Caco-2 (cell line): Measurements from ENCODE around the gene SNAI1. TPM values are rescaled to one million over a fixed set of nuclear protein-coding genes. Genes with fewer than 3 reads are reported as not detected.

ENCODE experiments used
- Bru-seq: library from RNA; stranded (reverse); fragments of 400-500 nt; gene quantifications from one replicate; lab custom pipeline; 2021; lab: Mats Ljungman, UMichigan
- BruChase-seq, 2 experiments: library from RNA; stranded (reverse); fragments of 400-500 nt; gene quantifications; one replicate each; lab custom pipeline; 2021; lab: Mats Ljungman, UMichigan
- BruUV-seq: library from RNA; stranded (reverse); fragments of 400-500 nt; replicated peaks from 2 replicates; lab custom pipeline; 2021; lab: Mats Ljungman, UMichigan
- CTCF ChIA-PET: fragments of 300-600 bp; sonication (Branson Sonifier 250); formaldehyde crosslinking; loops from one replicate; lab custom pipeline; 2022; ENCODE audit warnings: antibody characterized with exemption; lab: Charles Lee
- POLR2A ChIA-PET: fragments of 300-600 bp; sonication (Branson Sonifier 250); formaldehyde crosslinking; loops from one replicate; lab custom pipeline; 2022; ENCODE audit warnings: antibody characterized with exemption; lab: Charles Lee
- DNase-seq, 2 experiments: peaks; one replicate each; pipeline versions ENCODE4 v3.0.0 to v3.0.0-alpha.2; 2020 to 2022
- H3K27me3 ChIP-seq: replicated peaks from 2 replicates; pipeline ENCODE4 v1.6.0; 2011; ENCODE audit warnings: low read length; ENCODE audit not compliant: control insufficient read depth, insufficient read depth
- H3K36me3 ChIP-seq: 2 replicates; pipeline ENCODE4 v1.5.1; 2011; ENCODE audit warnings: low read length; ENCODE audit not compliant: control insufficient read depth, insufficient read depth
- H3K4me1 ChIP-seq: fragments of 250-450 bp; sonication (Bioruptor Pico); 2 replicates; pipeline ENCODE4 v1.5.1; 2020; ENCODE audit warnings: mild to moderate bottlenecking
- H3K4me3 ChIP-seq: 2 replicates; pipeline ENCODE4 v1.5.1; 2011; ENCODE audit warnings: low read depth, mild to moderate bottlenecking, control low read depth, low read length
- H3K9me3 ChIP-seq: fragments of 250-450 bp; sonication (Bioruptor Pico); 2 replicates; pipeline ENCODE4 v1.5.1; 2020; ENCODE audit warnings: mild to moderate bottlenecking, moderate library complexity
- H3K27ac Mint-ChIP-seq: one replicate; pipeline ENCODE4 v1.8.0; 2022; ENCODE audit warnings: mixed read lengths; ENCODE audit not compliant: unreplicated experiment
- H3K27me3 Mint-ChIP-seq: one replicate; pipeline ENCODE4 v1.8.0; 2022; ENCODE audit warnings: mixed read lengths; ENCODE audit not compliant: insufficient read depth, unreplicated experiment
- H3K36me3 Mint-ChIP-seq: one replicate; pipeline ENCODE4 v1.8.0; 2022; ENCODE audit warnings: mild to moderate bottlenecking, mixed read lengths; ENCODE audit not compliant: insufficient read depth, unreplicated experiment
- H3K4me1 Mint-ChIP-seq: one replicate; pipeline ENCODE4 v1.8.0; 2022; ENCODE audit warnings: low read depth, mixed read lengths; ENCODE audit not compliant: unreplicated experiment
- H3K4me3 Mint-ChIP-seq: one replicate; pipeline ENCODE4 v1.8.0; 2022; ENCODE audit warnings: mild to moderate bottlenecking, moderate library complexity, mixed read lengths; ENCODE audit not compliant: unreplicated experiment
- H3K9me3 Mint-ChIP-seq: one replicate; pipeline ENCODE4 v1.8.0; 2022; ENCODE audit warnings: mixed read lengths; ENCODE audit not compliant: unreplicated experiment
- CTCF ChIP-seq, 2 experiments: fragments of 200-600 bp in 1 of 2; IDR thresholded peaks; 1 replicate in 1 of 2; 2 replicates in 1 of 2; pipeline versions ENCODE4 v1.5.1 to v1.8.0; 2011 to 2022; ENCODE audit warnings: antibody characterized with exemption in 1 of 2, control low read depth in 1 of 2, inconsistent platforms in 1 of 2, low read depth in 1 of 2, low read length in 1 of 2, mild to moderate bottlenecking in 1 of 2, moderate library complexity in 1 of 2; ENCODE audit not compliant: insufficient read depth in 1 of 2, severe bottlenecking in 1 of 2, unreplicated experiment in 1 of 2
- intact Hi-C: fragments of 100-400 bp; cut with micrococcal nuclease; formaldehyde crosslinking; loops from one replicate; pipeline ENCODE4 v1.10.0; 2022; ENCODE audit not compliant: unreplicated experiment
- long read RNA-seq: library from polyadenylated mRNA; stranded (forward); transcript quantifications from one replicate; pipeline ENCODE4 v2.0.0, GENCODE V29; 2022
- total RNA-seq: library from RNA; stranded (reverse); gene quantifications from 2 replicates; pipeline ENCODE4 v1.2.3, GENCODE V29; 2022

SNAI1 gene
- total RNA-seq (8.9 and 10.9 TPM in 2 replicates), Bru-seq, nascent RNA (percentile 72 among the genes with signal in this experiment), BruChase-seq, experiment 1, labeled RNA remaining after a 2-hour chase (percentile 63 among the genes with signal in this experiment), BruChase-seq, experiment 2, labeled RNA remaining after a 6-hour chase (percentile 59 among the genes with signal in this experiment)
- long read RNA-seq, partial matches to known transcripts: 1 of 4 reads
- long read RNA-seq, other reads (novel, unspliced or antisense): 0 of 4 reads

DNA sequence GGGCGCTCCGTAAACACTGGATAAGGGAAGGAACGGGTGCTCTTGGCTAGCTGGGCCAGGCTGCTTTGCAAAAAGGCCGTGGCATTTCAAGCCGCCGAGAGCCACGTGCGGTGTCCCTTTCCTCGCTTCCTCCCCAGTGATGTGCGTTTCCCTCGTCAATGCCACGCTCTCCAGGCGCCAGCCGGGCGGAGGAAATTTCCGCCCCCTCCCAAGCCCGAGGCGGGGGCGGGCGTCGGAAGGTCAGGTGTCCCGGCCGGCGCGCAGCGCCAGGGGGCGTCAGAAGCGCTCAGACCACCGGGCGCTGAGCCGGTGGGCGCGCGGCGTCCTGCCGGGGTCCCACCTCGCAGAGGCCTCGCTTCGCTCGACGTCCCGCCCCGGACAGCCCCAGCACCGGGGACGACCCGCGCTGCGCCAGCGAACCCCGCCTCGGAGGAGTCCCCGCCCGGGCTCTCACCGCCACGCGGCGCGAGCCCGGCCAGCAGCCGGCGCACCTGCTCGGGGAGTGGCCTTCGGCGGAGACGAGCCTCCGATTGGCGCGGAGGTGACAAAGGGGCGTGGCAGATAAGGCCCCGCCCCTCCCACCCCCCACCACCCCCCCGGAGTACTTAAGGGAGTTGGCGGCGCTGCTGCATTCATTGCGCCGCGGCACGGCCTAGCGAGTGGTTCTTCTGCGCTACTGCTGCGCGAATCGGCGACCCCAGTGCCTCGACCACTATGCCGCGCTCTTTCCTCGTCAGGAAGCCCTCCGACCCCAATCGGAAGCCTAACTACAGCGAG lies at the start of gene SNAI1:
SNAI1 (plus strand) TSS at position 635 of the 777 bp plus-strand sequence; CDS start at position 715, 80 bp downstream.
- BruUV-seq: TSS peak; percentile 51
- H3K4me1 Mint-ChIP-seq: peaks cover 34% of the 10 kb centered on the region
- peaks cover 21% of the 10 kb centered on the region for H3K36me3 Mint-ChIP-seq
- DNase-seq: peak; percentile 96 to 97
- ChIA-PET CTCF (interaction anchor here (0.8 to 11.4 kb wide), 6 partner anchors 30 to 197 kb away, joined by 3 to 433 read pairs (median 4); no protein-coding TSS in a partner anchor), POLR2A (interaction anchor here (1.0 to 2.1 kb wide), 2 partner anchors 54 to 89 kb away, joined by 4 to 12 read pairs; no protein-coding TSS in a partner anchor)
- Histone ChIP-seq H3K4me3 (peak within 1 kb of the TSS; percentile 69), H3K4me1 (peaks cover 43% of the 10 kb centered on the region), H3K36me3 (peaks cover 1% of the 10 kb centered on the region; the same call in 1 of the 2 replicates), H3K27me3 (no peaks in the 10 kb centered on the region), H3K9me3 (no peaks in the 10 kb centered on the region)
- H3K27me3 Mint-ChIP-seq: no peaks in the 10 kb centered on the region
- H3K27ac Mint-ChIP-seq: peak within 1 kb of the TSS; percentile 73
- peak within 1 kb of the TSS; percentile 73 for H3K4me3 Mint-ChIP-seq
- H3K9me3 Mint-ChIP-seq: no peaks in the 10 kb centered on the region
- intact Hi-C loops: loop anchor here (2.0 kb wide), 1 partner anchor 56 kb away; no protein-coding TSS in a partner anchor
- TF ChIP-seq CTCF (IDR thresholded peaks at IDR 0.05; ENCODE audit: insufficient read depth in 1 of 2, low read depth in 1 of 2, low read length in 1 of 2, severe bottlenecking in 1 of 2, unreplicated experiment in 1 of 2): peak; percentile 71 to 98

DNA sequence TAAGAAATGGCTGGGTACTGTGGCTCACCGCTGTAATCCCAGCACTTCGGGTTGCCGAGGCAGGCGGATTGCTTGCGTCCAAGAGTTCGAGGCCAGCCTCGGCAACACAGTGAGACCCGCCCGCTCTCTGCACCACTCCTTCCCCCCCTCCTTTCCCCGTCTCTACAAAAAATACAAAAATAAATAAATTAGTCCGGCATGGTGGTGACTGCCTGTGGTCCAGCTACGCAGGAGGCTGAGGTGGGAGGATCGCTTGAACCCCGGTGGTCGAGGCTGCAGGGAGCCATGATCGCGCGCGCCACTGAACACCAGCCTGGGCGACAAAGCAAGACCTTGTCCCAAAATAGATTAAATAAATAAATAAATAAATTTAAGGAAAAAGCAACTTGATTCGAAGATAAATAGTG lies 47.0 kb upstream of the SNAI1 start:
- Mint-ChIP-seq H3K36me3 (peaks cover 40% of the 10 kb centered on the region), H3K4me1 (peaks cover 31% of the 10 kb centered on the region), H3K9me3 (no peaks in the 10 kb centered on the region), H3K27ac (peak overlapping the region; percentile 91), H3K27me3 (no peaks in the 10 kb centered on the region), H3K4me3 (peak overlapping the region; percentile 93)
- H3K36me3 ChIP-seq: peaks cover 4% of the 10 kb centered on the region; the same call in 1 of the 2 replicates
- BruUV-seq: no TSS peak
- no peak for DNase-seq
- no peaks in the 10 kb centered on the region for H3K9me3 ChIP-seq
- intact Hi-C loops: loop anchor here (1.0 to 2.0 kb wide), 2 partner anchors 19 to 41 kb away; no protein-coding TSS in a partner anchor
- POLR2A ChIA-PET: interaction anchor here (0.5 to 4.4 kb wide), 12 partner anchors 10 to 995 kb away, joined by 3 to 123 read pairs (median 4); partner anchors contain the start of gene SPATA2
- no peaks in the 10 kb centered on the region for H3K27me3 ChIP-seq
- CTCF ChIA-PET: interaction anchor here (0.7 to 3.7 kb wide), 8 partner anchors 10 to 325 kb away, joined by 3 to 33 read pairs (median 6); partner anchors contain the start of gene SPATA2
- peak overlapping the region; percentile 87 for H3K4me3 ChIP-seq
- no peak for TF ChIP-seq CTCF (IDR thresholded peaks at IDR 0.05; ENCODE audit: insufficient read depth in 1 of 2, low read depth in 1 of 2, low read length in 1 of 2, severe bottlenecking in 1 of 2, unreplicated experiment in 1 of 2)
- peaks cover 25% of the 10 kb centered on the region for H3K4me1 ChIP-seq
